K562 (cell line): ENCODE measurements around the gene LASP1.

Experiments used
- ETV6 ChIP-seq, 3 experiments: fragments of 150-350 bp in 1 of 3; sonication (generic) in 1 of 3; formaldehyde crosslinking in 1 of 3; IDR thresholded peaks; 2 replicates each; pipeline versions ENCODE4 v1.6.1 to v1.8.0; 2014 to 2022; ENCODE audit warnings: borderline replicate concordance in 2 of 3, low read depth in 2 of 3, antibody characterized with exemption in 1 of 3, low read length in 1 of 3, mild to moderate bottlenecking in 1 of 3, missing genetic modification reagents in 1 of 3
- KHSRP ChIP-seq: fragments of 450-650 bp; IDR thresholded peaks from 2 replicates; pipeline ENCODE4 v1.6.1; 2017

DNA sequence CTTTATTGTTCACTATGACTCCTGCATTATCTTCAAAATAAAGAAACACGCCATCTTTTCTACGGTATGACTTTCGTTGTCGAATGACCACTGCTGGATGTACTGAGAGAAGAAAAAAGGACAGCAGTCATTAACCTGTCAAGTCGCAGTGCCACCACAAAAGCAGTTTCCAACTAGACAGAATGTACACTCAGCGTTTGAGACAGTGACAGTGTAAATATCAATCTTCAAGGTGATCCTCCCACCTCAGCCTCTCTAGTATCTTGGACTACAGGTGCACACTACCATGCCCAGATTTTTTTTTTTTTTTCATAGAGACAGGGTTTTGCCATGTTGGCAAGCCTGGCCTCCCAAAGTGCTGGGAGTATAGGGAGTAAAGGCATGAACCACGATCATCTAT lies 19.5 kb upstream of the LASP1 start:
- no peak for TF ChIP-seq KHSRP
- no peak for TF ChIP-seq ETV6 (IDR thresholded peaks at IDR 0.05; ENCODE audit: borderline replicate concordance in 1 of 2, low read depth in 2 of 2, low read length in 1 of 2)
- TF ChIP-seq ETV6 (CRISPR knock-in tag; IDR thresholded peaks at IDR 0.05; ENCODE audit: borderline replicate concordance), result no peak
